IPS DF 6.9 (cell line): ENCODE measurements around the gene LRCH3.
"Not testable (repeated sequence)": the region's sequence is repeated elsewhere in the genome, so short reads cannot be mapped to it uniquely, and the experiment has no call there.

Experiments used
- DNase-seq: peaks from one replicate; pipeline ENCODE4 v3.0.0-alpha.2; 2013; ENCODE audit warnings: low read depth, low spot score
- H3K27ac ChIP-seq: one replicate; pipeline ENCODE4 v1.5.1; 2013; ENCODE audit warnings: low read length, control low read depth
- H3K27me3 ChIP-seq: 2 replicates; pipeline ENCODE4 v1.6.1; 2013; ENCODE audit warnings: mild to moderate bottlenecking, low read length; ENCODE audit not compliant: control insufficient read depth, insufficient read depth
- H3K36me3 ChIP-seq: 2 replicates; pipeline ENCODE4 v1.6.1; 2013; ENCODE audit warnings: low read length; ENCODE audit not compliant: control insufficient read depth, insufficient read depth
- H3K4me1 ChIP-seq: 2 replicates; pipeline ENCODE4 v1.6.1; 2013; ENCODE audit warnings: low read length; ENCODE audit not compliant: control insufficient read depth, insufficient read depth
- H3K4me3 ChIP-seq: 2 replicates; pipeline ENCODE4 v1.5.1; 2013; ENCODE audit warnings: mild to moderate bottlenecking, low read length
- H3K9me3 ChIP-seq: 2 replicates; pipeline ENCODE4 v1.6.1; 2013; ENCODE audit warnings: low read length, inconsistent platforms; ENCODE audit not compliant: control insufficient read depth, insufficient read depth
- WGBS: extraction: QIAGEN DNeasy Blood & Tissue Kit; methylation state at CpG from one replicate; pipeline ENCODE4 v1.1.7; 2013; ENCODE audit warnings: mixed read lengths, missing lambda C conversion rate; ENCODE audit not compliant: insufficient read length, insufficient coverage; 5-methylcytosine and 5-hydroxymethylcytosine counted together

The LRCH3 gene

GRCh38 chr3:197921429-197922275, 130.6 kb downstream of the LRCH3 start:
- not testable (repeated sequence) for H3K36me3 ChIP-seq, H3K4me1 ChIP-seq, DNase-seq, H3K27ac ChIP-seq, H3K27me3 ChIP-seq, H3K9me3 ChIP-seq, H3K4me3 ChIP-seq
- no CpG with 5 or more reads among the region's 24 CpGs for WGBS

DNA sequence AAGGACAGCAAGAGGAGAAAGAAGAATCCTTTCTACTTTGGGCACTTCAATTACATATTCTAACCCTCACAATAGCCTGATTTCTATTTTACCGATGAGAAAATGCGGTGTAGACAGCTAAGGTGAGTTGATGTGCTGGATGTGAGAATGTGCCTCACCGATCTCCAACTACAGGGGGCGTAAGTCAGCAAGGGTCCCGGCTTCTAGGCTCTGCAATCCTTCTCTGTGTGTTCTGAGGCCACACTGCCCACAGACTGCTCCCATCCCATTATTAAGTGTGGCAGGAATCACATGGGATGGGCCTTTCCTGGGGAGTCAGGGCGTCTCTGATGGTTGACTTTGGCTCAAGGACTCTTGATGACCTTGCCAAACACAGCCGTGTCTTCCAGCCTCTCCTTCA, 135.4 kb downstream of the LRCH3 start:
- DNase-seq, result peak; percentile 41
- no peak overlapping the region for H3K4me3 ChIP-seq

DNA sequence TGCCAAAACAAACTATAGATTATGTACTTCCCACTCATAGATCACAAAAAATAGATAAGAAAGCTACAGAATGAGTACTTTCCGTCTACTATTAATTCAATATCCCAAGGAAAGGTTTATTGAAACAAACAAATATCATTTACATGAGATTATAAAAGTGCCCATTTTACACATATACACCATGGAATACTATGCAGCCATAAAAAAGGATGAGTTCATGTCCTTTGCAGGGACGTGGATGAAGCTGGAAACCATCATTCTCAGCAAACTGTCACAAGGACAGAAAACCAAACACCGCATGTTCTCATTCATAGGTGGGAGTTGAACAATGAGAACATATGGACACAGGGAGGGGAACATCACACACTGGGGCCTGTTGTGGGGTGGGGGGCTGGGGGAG, 136.5 kb downstream of the LRCH3 start:
- H3K27me3 ChIP-seq, DNase-seq, H3K36me3 ChIP-seq, H3K9me3 ChIP-seq, H3K4me1 ChIP-seq, H3K4me3 ChIP-seq, H3K27ac ChIP-seq: not testable (repeated sequence)
- no CpG with 5 or more reads among the region's 3 CpGs for WGBS

More for the DNA sequence above, 135.4 kb downstream of the LRCH3 start:
- Histone ChIP-seq H3K27ac (no peak overlapping the region), H3K9me3 (no peaks in the 10 kb centered on the region), H3K27me3 (no peaks in the 10 kb centered on the region), H3K4me1 (no peaks in the 10 kb centered on the region), H3K36me3 (no peaks in the 10 kb centered on the region)
- no CpG with 5 or more reads among the region's 7 CpGs for WGBS

GRCh38 chr3:197936819-197937384, 145.8 kb downstream of the LRCH3 start:
- H3K4me3 ChIP-seq, result no peak overlapping the region
- H3K27me3 ChIP-seq, result no peaks in the 10 kb centered on the region
- WGBS, result no CpG with 5 or more reads among the region's 15 CpGs
- DNase-seq, result no peak
- no peaks in the 10 kb centered on the region for H3K36me3 ChIP-seq
- H3K9me3 ChIP-seq, result no peaks in the 10 kb centered on the region
- no peak overlapping the region for H3K27ac ChIP-seq
- no peaks in the 10 kb centered on the region for H3K4me1 ChIP-seq
